Measurements from ENCODE around the gene GRID1.

GRCh38 chr10:86244297-86245014, 122.1 kb downstream of the GRID1 start:
- TF ChIP-seq CTCF (IDR thresholded peaks at IDR 0.05) (no peak), EP300 (IDR thresholded peaks at IDR 0.05) (no peak), POLR2A (IDR thresholded peaks at IDR 0.05) (no peak), POLR2AphosphoS5 (IDR thresholded peaks at IDR 0.05) (no peak)
